Fibroblast of skin of back (primary cell): ENCODE measurements around the gene OOSP2. TPM values are rescaled to one million over a fixed set of nuclear protein-coding genes. Genes with fewer than 3 reads are reported as not detected.
"Not testable (repeated sequence)": the region's sequence is repeated elsewhere in the genome, so short reads cannot be mapped to it uniquely, and the experiment has no call there.

Source experiments
- DNase-seq: peaks from one replicate; pipeline ENCODE4 v3.0.0-alpha.2; 2013
- polyA plus RNA-seq, 2 experiments: library from polyadenylated mRNA; unstranded; fragments of 120-200 nt; gene quantifications; one replicate each; pipeline ENCODE4 v1.2.1, GENCODE V29; 2013; ENCODE audit not compliant: insufficient read length in 2 of 2

OOSP2 gene
- not detected for polyA plus RNA-seq (2013, experiment 1 of 2; ENCODE audit: insufficient read length)
- not detected for polyA plus RNA-seq (2013, experiment 2 of 2; ENCODE audit: insufficient read length)

DNA sequence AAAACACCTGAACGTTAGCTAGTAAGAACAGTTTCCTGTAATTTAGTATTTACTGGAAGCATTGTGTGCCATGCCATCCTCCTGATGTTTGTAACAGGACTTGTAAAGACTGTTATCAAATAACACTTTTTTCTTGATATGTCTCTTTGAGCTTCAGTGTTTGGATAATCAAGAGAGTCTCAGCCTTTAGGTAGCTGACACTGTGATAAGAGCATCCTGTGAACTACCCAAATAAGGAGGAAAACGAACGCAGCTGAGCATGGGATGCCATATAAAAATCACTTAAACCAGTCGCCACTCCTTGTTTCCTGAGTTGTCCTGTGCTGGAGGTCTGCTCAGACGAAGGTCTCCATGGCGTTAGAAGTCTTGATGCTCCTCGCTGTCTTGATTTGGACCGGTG lies at the start of gene OOSP2:
TSS of gene OOSP2 (plus strand) at position 301 of the 400 bp plus-strand sequence. CDS start at position 352, 51 bp downstream.
- DNase-seq, result no peak

DNA sequence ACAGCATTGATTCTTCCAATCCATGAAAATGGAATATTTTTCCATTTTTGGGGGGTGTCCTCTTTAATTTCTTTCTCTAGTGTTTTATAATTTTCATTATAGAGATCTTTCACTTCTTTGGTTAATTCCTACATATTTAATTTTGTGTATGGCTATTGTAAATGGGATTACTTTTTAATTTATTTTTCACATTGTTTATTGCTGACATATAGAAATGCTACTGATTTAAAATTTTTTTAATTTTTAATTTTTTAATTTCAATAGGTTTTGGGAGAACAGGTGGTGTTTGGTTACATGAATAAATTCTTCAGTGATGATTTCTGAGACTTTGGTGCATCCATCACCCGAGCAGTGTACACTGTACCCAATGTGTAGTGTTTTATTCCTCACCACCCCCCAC lies 49.8 kb upstream of the OOSP2 start:
- DNase-seq, result no peak

DNA sequence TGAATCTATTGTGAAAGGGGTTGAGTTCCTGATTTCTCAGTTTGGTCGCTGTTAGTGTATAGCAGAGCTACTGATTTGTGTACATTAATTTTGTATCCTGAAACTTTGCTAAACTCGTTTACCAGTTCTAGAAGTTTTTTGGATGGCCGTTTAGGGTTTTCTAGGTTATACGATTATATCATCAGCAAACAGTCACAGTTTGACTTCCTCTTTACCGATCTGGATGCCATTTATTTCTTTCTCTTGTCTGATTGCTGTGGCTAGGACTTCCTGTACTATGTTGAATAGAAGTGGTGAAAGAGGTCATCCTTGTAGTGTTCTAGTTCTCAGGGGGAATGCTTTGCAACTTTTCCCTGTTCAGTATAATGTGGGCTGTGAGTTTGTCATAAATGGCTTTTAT lies 47.8 kb upstream of the OOSP2 start:
- DNase-seq, result no peak

DNA sequence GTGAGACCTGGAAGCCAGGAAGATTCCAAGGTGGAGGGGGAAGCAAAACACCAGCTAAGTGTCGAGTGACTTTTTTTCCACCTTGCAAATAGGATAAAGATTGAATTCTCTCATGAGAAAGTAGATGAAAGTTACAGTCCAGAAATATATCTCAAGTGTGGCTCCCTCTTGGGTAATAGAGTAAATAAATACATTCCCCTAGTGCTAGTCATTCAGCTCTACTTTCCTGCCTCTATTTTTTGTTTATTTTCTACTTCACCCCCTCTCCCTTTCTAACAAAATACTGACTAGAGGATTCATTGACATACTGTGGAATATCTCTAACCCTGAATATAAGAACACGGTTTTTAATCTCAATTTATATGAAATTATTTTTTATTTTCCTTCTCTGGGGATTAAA lies 42.4 kb upstream of the OOSP2 start:
- DNase-seq, result no peak

DNA sequence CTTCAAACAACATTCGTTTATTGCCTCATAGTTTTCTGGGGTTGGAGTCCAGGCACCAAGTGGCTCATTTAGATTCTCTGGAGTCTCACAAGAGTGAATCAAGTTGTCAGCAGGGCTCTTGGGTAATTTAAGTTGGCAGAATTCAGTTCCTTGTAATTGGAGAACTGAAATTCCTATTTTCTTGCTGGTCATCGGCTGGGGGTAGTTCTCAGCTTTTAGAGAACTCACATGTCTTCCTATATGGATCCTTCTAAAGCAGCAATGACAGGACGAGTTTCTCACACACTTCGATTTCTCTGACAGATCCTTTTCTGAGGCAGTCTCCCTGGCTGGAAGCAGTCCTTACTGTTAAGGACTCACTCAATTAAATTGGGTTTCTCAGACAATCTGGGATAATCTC lies 40.5 kb upstream of the OOSP2 start:
- DNase-seq, result no peak

- DNase-seq, result no peak
These were observed 36.5 kb upstream of the OOSP2 start for GRCh38 chr11:60003729-60004128.

- no peak for DNase-seq
These were observed 34.8 kb upstream of the OOSP2 start for GRCh38 chr11:60005360-60005759.

DNA sequence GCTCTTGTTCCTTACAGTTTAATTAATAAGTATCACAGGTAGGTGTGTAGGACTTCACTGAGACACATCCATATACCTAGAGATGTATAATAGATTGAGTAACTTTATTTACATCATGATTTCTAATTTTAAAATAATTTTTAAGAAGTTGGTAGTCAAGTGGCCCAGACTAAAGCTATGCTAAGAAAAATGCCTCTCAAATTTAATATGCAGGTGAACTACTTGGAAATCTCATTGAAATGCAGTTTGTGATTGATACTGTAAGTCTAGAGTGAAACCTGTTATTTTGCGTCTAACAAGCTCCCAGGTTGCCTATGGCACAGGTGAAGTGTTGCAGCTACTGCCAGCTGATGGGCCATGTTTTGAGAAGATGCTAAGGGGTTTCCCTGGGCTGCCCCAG lies 23.3 kb upstream of the OOSP2 start, which contains the start of gene OOSP4B:
TSS of gene OOSP4B (plus strand) at position 301 of the 400 bp plus-strand sequence.
- DNase-seq, result no peak

DNA sequence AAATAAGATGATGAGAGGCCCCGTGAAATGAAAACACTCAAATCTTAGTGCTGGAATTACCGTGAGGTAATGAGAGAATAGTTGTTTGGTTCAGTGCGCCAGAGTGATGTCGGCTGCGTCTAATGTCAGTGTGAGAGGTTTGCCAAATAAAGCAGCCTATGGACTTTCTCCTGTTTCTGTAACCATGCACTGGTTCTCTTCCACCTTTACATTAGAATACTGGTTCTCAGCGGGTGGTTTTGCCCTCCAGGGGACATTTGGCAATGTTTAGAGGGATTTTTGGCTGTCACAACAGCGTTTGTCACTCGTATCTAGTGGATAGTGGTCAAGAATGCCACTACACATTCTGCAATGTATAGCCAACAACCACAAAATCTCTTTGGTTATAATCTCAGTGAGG lies 22.2 kb upstream of the OOSP2 start:
- no peak for DNase-seq

DNA sequence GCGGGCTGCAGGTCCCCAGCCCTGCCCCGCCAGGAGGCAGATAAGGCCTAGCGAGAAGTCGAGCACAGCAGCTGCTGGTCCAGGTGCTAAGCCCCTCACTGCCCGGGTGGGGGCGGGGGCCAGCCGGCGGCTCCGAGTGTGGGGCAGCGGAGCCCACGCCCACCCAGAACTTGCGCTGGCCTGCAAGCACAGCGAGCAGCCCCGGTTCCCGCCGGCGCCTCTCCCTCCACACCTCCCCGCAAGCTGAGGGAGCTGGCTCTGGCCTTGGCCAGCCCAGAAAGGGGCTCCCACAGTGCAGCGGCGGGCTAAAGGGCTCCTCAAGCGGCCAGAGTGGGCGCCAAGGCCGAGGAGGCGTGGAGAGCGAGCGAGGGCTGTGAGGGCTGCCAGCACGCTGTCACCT lies 19.8 kb upstream of the OOSP2 start:
- DNase-seq, result not testable (repeated sequence)

DNA sequence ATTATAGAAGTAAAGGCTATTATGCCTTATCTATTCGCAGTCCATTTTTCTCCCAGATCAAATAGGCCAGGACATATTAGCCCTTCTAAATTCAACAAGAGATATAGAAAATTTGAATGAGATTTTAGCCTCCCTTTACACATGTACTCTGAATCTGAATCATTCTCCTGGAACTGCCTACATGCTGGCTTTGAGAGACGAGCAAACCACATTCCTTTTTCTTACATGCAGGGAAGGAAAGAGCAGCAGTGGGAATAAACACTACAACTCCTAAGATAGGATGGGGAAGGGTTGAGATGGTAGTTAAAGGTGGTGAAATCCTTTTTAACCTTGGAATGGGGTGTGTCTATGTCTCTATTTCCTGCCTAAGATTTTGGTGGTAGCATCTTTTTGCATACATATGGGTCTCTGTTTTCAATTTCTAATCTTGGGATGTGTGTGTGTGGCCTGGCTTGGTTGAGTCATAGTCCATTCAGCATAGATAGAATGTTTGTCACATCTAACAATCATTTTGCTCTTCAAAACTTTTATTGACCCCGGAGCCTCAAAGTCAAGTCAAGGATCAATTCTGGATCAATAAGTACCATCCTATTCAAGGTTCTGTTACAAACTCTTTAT lies 11.1 kb upstream of the OOSP2 start:
- no peak for DNase-seq

- not testable (repeated sequence) for DNase-seq
These were observed 10.2 kb downstream of the OOSP2 start for GRCh38 chr11:60050422-60050821.

- DNase-seq, result not testable (repeated sequence)
These were observed 10.6 kb downstream of the OOSP2 start for GRCh38 chr11:60050839-60051238.

DNA sequence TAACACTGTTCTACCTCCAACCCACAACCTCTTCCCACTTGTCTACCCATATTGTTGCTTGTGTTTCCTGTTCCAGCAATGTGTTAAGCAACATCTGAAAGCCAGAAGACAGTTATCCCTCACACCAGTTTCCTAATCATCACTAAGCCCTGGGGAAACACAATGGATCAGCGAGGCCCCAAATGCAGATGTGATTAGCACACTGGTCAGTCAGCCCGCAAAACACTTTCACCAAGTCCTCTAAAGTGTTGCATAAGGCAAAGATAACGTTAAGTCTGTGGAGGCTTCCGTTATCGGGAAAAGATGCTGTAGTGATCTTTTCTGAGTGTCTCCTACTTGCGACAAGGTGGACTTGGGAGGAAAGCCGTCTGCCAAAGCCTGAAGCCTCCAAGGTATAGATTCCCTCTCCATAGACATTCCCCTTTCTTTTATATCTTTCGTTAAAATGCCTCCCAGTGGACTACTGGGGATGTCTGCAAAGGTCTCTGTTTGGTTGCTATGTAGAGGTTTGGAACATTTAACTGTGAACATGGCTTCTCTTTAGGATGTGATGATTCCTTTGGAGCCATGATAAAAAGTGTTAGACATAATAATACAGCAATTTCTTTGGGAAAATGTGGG lies 16.2 kb downstream of the OOSP2 start, which contains the start of gene MS4A3:
TSS of gene MS4A3 (plus strand) at position 317 of the 621 bp plus-strand sequence. CDS start 4,496 bp downstream, outside the sequence.
- no peak for DNase-seq

DNA sequence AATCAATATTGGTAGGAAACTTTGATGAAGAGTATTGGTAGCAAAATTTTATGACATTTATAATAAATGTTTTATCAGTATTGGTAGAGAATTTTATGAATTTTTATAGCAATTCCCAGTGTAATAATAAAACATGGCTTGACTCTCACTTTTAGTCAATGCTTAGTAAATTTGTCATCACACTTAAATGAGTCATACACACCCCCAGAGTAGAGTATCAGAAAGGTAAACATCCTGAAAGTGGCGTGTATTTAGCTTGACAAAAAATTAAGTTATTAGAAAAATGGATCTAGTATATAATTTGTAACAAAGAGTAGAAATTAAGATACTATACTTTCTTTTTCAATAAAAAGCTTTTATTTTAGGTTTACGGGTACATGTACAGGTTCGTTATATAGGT lies 18.8 kb downstream of the OOSP2 start:
- DNase-seq, result no peak

DNA sequence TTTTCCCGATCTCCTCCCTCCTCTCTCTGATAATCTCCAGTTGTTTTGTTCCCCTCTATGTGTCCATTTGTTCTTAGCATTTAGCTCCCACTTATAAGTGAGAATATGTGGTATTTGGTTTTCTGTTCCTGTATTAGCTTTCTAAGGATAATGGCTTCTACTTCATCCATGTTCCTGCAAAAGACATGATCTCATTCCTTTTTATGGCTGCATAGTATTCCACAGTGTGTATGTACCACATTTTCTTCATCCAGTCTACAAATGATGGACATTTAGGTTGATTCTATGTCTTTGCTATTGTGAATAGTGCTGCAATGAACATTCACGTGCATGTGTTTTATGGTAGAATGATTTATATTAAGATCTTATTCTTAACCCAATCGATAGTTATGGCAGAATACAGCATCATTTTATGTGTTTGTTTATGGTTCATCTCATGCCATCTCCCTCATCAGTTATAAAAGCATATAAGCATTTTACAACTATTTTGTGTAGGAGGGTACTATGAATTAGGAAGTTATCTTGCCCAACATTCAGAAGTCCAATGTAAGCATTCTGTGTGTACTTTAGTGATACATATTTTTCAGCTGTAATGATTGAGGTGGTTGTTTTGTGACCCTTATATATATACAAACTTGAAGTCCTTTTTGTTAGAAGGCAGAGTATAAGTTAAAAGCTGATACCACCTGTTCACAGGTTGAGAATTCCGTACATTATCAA lies 19.5 kb downstream of the OOSP2 start:
- no peak for DNase-seq

DNA sequence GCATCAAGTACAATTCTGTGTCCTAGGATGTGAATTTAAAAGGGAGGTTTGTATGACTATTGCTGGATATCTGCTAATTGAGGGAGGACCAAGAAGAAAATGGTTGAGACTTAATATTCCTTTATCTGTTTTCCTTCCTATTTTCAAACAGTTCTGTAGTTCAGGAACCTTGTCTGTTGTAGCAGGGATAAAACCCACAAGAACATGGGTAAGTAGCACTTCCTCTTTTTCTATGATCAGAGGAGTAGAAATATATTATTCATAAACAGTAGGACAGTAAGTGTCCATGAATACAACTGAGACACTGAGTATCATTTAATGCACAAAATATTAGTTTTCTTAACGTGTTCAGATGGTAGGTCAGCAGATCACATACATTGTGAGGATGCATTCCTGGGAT lies 23.9 kb downstream of the OOSP2 start:
- DNase-seq, result no peak

- DNase-seq, result no peak
These were observed 25.6 kb downstream of the OOSP2 start for GRCh38 chr11:60065801-60066200.

GRCh38 chr11:60069450-60069849 lies 29.2 kb downstream of the OOSP2 start:
- no peak for DNase-seq

DNA sequence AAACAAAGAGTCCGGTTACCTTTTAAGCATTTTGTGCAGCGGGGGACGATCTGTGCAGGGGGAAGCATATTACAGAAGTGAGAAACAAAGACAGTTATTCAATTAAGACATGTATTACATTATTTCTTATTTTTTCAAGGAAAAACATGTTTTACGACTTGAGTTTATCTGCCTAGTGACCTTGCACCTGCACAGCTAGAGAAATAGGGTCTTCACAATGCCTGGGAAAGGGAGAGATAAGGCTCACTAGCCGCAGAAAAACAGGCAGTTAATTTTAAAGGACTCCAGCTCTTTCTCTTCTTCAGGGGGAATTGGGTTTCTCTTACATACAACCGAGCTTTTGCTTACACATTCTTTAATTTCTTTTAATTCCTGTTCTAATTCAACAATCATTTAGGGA lies 31.4 kb downstream of the OOSP2 start:
- DNase-seq, result not testable (repeated sequence)

DNA sequence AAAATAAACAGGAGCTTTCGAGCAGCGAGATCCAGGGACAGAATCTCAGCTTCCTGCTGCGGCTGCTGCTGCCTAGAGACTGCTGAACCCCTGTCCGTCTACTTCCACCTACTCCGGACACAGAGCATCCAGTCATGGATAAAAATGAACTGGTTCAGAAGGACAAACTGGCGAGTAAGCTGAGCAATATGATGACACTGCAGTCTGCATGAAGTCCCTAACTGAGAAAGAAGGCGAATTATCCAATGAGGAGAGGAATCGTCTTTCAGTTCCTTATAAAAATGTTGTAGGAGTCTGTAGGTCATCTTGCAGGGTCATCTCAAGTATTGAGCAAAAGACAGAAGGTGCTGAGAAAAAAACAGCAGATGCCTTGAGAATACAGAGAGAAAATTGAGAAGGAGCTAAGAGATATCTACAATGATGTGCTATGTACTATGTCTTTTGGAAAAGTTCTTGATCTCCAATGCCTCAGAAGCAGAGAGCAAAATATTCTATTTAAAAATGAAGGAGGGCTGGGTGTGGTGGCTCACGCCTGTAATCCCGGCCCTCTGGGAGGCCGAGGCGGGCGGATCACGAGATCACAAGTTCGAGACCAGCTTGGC lies 37.1 kb downstream of the OOSP2 start:
- DNase-seq, result no peak

DNA sequence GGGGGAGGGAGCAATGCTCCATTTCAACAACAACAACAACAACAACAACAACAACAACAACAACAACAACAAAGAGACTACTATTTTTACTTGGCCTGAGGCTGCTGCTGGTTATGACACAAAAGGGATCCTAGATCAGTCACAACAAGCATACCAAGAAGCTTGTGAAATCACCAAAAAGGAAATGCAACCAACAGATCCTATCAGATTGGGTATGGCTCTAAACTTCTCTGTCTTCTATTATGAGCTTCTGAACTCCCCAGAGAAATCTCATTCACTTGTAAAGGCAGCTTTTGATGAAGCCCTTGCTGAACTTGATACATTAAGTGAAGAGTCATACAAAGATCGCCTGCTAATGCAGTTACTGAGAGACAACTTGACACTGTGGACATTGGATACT lies 37.8 kb downstream of the OOSP2 start:
- no peak for DNase-seq

DNA sequence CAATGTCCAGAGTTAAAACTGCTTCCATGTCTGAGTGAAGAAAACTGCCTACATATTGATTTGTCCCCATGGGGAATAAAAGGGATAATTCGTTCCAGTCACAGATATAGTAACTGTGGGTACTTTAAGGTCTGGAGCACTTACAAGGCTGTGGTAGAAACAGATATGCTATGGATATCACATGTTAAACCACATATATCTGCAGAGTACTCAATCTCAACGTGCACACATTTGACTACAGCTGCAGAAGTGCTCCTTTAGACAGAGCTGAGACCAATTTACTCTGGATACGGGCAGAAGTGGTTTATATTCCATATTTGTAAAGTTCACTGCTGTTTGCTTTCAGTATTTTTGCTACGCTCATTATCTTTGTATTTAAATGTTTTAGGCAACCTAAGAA lies 38.5 kb downstream of the OOSP2 start:
- no peak for DNase-seq
